IPS DF 6.9 (cell line): Measurements from ENCODE around the gene PRRT1B.

Experiments used
- DNase-seq: peaks from one replicate; pipeline ENCODE4 v3.0.0-alpha.2; 2013; ENCODE audit warnings: low read depth, low spot score
- H3K27ac ChIP-seq: one replicate; pipeline ENCODE4 v1.5.1; 2013; ENCODE audit warnings: low read length, control low read depth
- H3K27me3 ChIP-seq: 2 replicates; pipeline ENCODE4 v1.6.1; 2013; ENCODE audit warnings: mild to moderate bottlenecking, low read length; ENCODE audit not compliant: control insufficient read depth, insufficient read depth
- H3K36me3 ChIP-seq: 2 replicates; pipeline ENCODE4 v1.6.1; 2013; ENCODE audit warnings: low read length; ENCODE audit not compliant: control insufficient read depth, insufficient read depth
- H3K4me1 ChIP-seq: 2 replicates; pipeline ENCODE4 v1.6.1; 2013; ENCODE audit warnings: low read length; ENCODE audit not compliant: control insufficient read depth, insufficient read depth
- H3K4me3 ChIP-seq: 2 replicates; pipeline ENCODE4 v1.5.1; 2013; ENCODE audit warnings: mild to moderate bottlenecking, low read length
- H3K9me3 ChIP-seq: 2 replicates; pipeline ENCODE4 v1.6.1; 2013; ENCODE audit warnings: low read length, inconsistent platforms; ENCODE audit not compliant: control insufficient read depth, insufficient read depth
- WGBS: extraction: QIAGEN DNeasy Blood & Tissue Kit; methylation state at CpG from one replicate; pipeline ENCODE4 v1.1.7; 2013; ENCODE audit warnings: mixed read lengths, missing lambda C conversion rate; ENCODE audit not compliant: insufficient read length, insufficient coverage; 5-methylcytosine and 5-hydroxymethylcytosine counted together

Gene PRRT1B

DNA sequence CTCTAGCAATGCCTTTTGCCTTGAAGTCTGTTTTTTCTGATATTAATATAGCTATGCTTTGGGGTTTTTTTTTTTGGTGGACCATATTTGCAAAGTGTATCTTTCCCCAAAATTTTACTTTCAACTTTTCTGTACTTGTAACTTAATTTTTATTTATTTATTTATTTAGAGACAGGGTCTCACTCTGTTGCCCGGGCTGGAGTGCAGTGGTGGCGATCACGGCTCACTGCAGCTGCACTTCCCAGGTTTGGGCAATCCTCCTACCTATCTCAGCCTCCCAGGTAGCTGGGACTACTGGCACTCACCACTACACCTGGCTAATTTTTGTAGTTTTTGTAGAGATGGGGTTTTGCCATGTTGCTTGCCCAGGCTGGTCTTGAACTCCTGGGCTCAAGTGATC lies 20.8 kb downstream of the PRRT1B start:
- DNase-seq = no peak
- H3K27me3 ChIP-seq = no peaks in the 10 kb centered on the region
- H3K4me3 ChIP-seq = no peak overlapping the region
- no peaks in the 10 kb centered on the region for H3K4me1 ChIP-seq
- H3K36me3 ChIP-seq = no peaks in the 10 kb centered on the region
- no CpG with 5 or more reads among the region's 3 CpGs for WGBS
- H3K9me3 ChIP-seq = no peaks in the 10 kb centered on the region
- no peak overlapping the region for H3K27ac ChIP-seq

DNA sequence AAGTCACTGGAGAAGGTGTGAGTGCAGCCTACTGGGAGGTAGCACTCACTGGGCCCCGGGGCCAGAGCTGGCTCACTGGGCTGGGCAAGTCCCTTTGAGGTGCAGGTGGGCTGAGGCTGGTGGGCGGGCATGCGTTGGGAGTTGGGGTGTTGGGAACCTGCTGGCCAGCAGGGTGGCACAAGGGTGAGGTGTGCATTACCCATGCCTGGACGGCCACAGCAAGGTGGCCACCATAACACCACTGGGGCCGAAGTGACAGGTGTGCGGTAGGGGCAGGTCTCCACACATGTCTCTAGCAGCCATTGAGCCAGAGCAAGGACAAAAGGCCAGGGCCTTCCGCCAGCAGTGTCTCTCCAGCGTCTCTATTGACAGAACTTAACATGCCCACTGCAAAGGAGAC lies 22.6 kb downstream of the PRRT1B start:
- Histone ChIP-seq H3K4me3 (no peak overlapping the region), H3K27ac (no peak overlapping the region), H3K4me1 (no peaks in the 10 kb centered on the region), H3K36me3 (no peaks in the 10 kb centered on the region), H3K9me3 (no peaks in the 10 kb centered on the region), H3K27me3 (no peaks in the 10 kb centered on the region)
- no CpG with 5 or more reads among the region's 8 CpGs for WGBS
- no peak for DNase-seq

DNA sequence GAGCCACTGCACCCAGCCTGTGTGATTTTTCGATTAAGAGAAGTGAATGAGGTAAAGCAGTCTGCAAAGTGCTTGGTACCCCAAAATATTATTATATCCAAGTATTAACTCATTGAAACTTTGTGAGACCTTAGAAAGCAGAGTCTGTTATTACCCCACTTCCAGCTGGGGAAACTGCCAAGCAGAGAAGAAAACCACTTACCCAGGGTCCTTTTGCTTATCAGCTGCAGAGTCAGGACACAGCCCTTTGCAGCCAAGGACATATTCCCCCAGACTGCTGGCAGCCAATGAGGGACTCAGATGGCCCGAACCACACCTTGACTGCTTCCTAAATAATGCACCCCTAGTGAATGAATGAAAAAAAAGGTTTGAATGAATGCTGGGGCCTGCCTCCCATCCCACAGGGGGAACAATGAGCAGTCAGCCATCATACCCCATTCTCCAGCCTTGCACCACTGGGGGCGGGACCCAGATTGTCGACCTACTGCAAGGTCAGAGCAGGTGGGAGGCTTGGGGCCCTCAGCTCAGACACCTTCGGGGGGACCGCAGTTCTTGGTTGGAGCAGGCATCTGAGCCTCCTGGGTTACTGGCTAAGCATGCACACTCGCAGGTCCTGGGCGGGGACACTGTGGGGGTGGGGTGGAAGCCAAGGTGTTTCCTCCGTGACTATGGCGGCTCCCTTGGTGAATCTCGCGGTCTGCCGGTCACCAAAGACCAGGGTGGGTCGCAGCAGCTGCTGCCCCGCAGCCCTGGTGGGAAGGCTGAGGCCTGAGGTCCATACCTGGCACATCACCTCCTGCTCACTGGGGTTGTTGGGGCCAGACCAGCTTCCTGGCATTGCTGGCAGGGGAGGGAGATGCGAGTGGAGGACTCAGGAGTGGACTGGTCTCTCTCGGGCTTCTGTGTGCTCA lies 29.7 kb downstream of the PRRT1B start:
- no peaks in the 10 kb centered on the region for H3K9me3 ChIP-seq
- DNase-seq = no peak
- H3K36me3 ChIP-seq = peaks cover 18% of the 10 kb centered on the region; the same call in 1 of the 2 replicates
- H3K4me1 ChIP-seq = no peaks in the 10 kb centered on the region; the same call in 1 of the 2 replicates
- no peak overlapping the region for H3K27ac ChIP-seq
- WGBS = no CpG with 5 or more reads among the region's 17 CpGs
- H3K27me3 ChIP-seq = no peaks in the 10 kb centered on the region
- no peak overlapping the region for H3K4me3 ChIP-seq

DNA sequence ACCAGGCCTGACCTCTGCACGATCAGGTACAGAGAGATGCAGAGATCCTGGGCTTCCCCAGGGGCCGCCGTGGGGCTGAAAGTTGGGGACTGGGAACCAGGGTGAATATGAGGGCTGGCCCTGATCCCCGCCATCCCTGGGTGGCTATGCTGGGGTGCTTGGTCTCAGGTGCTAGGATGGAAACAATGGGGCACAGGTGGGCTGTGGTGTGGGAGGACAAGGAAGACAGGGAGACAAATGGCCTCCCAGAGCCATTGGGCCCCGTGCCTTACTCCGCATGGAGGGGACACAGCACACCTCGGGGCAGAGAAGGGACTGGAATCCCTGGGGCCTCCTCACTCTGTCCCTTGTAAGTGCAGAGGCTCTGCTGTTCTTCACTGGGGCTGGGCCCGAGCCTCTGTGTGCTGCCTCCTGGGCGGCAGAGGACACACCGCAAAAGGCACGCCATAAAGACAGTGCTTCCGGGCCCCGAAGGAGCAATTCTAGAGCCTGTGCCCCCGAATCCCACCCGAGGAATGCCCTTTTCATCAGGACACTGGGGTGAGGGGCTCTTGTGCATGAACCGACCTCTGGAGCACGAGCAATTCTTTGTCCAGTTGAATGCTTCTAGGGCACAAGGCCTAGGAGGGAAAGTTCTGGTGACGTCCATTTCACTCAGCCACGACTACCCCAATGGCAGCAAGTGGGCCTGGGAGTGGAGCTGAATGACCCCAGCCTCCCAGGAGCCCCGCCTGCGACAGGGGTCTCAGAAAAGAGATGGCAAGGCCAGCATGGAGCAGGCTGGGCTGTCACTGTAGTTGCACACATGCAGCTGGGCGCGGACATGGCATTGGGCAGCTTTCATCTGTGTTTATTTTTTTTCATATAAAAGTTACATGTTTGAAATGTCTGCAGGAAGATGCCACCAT lies 30.9 kb downstream of the PRRT1B start:
- Histone ChIP-seq H3K4me1 (no peaks in the 10 kb centered on the region; the same call in 1 of the 2 replicates), H3K4me3 (no peak overlapping the region), H3K36me3 (peaks cover 23% of the 10 kb centered on the region; the same call in 1 of the 2 replicates), H3K27me3 (no peaks in the 10 kb centered on the region), H3K9me3 (no peaks in the 10 kb centered on the region), H3K27ac (no peak overlapping the region)
- DNase-seq = no peak
- WGBS = no CpG with 5 or more reads among the region's 23 CpGs

DNA sequence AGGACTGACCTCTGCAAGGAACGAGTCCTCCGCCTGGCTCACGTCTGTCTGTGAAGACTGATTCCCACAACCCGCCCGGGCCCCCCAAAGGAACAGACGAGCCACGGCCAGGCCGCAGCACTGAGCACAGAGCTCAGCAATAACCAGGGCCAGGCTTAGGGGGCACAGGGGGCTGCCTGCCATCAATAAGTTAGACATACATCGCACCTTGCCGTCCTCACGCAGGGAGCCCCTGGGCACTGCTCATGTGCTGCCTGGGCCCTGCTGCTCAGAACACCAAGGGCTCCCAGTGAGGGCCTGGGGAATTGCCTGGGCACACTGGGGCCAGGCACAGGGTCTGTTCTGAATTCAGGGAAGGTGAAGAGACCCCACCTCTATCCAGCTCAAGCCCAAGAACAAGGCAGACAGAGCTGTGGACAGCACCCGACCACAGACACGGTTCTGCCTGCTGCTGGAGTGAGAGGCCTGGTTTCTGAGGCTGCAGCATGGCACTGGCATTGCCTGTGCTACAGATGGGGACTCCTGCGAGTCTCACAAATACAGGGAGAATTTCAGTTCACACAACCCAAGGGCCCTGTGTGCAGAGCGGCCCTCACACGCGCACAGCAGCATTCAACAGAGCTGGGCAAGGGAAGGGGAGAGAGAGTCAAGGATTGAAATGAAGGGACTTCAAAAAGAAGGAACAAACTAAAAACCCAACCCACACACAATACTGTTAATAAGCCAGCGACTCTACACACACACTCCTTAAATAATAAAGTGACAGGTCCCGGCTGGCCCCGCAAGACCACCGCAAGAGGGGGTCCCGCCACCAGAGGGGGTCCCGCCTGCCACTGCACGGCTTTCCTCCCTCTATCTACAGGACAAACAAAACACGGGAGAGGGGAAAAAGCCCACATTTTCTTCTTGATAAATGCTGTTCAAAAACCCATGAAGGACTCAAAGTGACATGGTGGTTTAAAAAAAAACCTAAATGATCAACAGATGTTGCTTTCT lies 32.0 kb downstream of the PRRT1B start:
- no peak for DNase-seq
- H3K9me3 ChIP-seq = no peaks in the 10 kb centered on the region
- no peaks in the 10 kb centered on the region; the same call in 1 of the 2 replicates for H3K4me1 ChIP-seq
- H3K27ac ChIP-seq = no peak overlapping the region
- H3K4me3 ChIP-seq = no peak overlapping the region
- no peaks in the 10 kb centered on the region for H3K27me3 ChIP-seq
- WGBS = no CpG with 5 or more reads among the region's 25 CpGs
- H3K36me3 ChIP-seq = peaks cover 25% of the 10 kb centered on the region; the same call in 1 of the 2 replicates

DNA sequence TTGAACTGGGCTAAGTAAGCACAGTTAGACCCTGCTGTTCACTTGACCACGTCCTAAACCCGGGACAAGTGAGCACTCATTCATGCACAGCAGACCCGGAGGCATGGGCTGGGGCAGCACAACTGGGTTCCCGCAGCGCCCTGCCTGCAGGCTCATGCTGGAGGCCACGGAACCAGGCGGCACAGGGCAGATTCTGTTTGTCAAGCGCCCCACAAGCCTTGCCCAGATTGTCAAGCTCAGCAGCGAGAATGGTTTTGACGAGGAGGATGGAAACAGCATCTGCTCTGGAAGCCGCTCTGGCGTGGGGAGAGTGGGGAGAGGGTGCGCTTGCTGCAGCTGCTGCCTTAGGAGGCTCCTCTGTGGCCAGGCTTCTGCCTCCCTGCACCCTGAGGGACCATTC lies 32.7 kb downstream of the PRRT1B start:
- DNase-seq = no peak
- WGBS = no CpG with 5 or more reads among the region's 13 CpGs
- Histone ChIP-seq H3K4me3 (no peak overlapping the region), H3K27me3 (no peaks in the 10 kb centered on the region), H3K4me1 (no peaks in the 10 kb centered on the region; the same call in 1 of the 2 replicates), H3K27ac (no peak overlapping the region), H3K36me3 (peaks cover 28% of the 10 kb centered on the region), H3K9me3 (no peaks in the 10 kb centered on the region)

DNA sequence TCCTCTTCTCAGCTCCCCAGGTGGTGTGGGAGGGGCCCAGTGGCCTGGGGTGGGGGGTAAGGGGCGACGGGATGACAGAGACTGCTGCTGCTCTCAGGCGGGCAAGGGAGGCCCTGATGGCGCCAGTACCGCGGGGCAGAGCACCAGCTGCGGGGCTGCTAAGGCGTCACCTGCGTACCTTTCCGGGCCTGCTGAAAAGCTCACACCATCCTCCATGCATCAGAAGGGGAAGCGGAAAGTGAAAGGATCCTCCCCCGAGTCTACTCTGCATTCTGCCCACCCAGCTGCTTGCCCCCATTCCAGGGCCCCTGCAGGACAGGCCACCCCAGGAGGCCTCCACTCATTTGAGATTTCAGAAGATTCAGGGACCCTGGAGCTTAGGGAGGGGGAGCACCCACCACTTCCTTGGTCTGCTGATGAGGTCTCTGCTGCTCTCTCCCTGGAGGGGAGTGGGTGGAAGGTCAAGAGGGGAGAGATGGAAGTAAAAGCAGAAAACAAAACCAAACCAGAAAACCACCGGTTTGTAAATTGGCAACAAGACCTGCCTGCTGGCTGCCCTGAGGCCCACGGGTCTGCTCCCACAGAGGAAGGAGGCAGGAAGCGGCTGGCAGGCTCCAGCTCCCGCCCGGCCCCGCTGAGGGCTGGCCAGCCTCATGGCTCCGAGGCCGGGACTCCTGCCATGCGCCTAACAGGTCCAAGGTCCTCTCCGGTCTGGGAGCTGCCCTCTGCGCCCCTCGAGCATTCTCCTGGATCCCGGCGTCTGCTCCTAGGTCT lies 33.6 kb downstream of the PRRT1B start:
- no CpG with 5 or more reads among the region's 26 CpGs for WGBS
- Histone ChIP-seq H3K27ac (no peak overlapping the region), H3K4me1 (no peaks in the 10 kb centered on the region; the same call in 1 of the 2 replicates), H3K27me3 (no peaks in the 10 kb centered on the region), H3K36me3 (peaks cover 28% of the 10 kb centered on the region), H3K4me3 (no peak overlapping the region), H3K9me3 (no peaks in the 10 kb centered on the region)
- no peak for DNase-seq

DNA sequence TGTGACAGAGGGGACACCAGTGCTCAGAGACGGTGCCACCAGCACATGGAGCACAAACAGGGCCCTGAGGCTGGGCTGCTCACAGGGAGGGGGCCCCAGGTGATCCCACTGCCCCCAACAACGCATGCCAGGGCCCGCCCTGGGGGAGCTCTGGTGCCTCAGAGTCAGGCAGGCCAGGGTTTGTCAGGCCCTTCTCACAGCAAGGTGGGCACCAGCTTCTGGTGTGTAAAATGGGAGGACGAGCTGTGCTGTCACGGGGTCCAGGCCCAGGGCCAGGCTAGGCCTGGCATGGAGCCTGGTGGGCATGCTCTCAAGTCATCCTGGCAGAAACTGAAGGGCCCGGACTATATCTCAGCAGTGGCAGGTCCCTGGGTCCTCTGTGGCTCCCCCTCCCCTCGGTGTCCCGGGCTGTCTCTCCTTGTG lies 34.5 kb downstream of the PRRT1B start:
- DNase-seq = no peak
- peaks cover 31% of the 10 kb centered on the region for H3K36me3 ChIP-seq
- H3K27me3 ChIP-seq = no peaks in the 10 kb centered on the region
- WGBS = no CpG with 5 or more reads among the region's 8 CpGs
- no peaks in the 10 kb centered on the region for H3K9me3 ChIP-seq
- no peak overlapping the region for H3K27ac ChIP-seq
- no peak overlapping the region for H3K4me3 ChIP-seq
- no peaks in the 10 kb centered on the region; the same call in 1 of the 2 replicates for H3K4me1 ChIP-seq

DNA sequence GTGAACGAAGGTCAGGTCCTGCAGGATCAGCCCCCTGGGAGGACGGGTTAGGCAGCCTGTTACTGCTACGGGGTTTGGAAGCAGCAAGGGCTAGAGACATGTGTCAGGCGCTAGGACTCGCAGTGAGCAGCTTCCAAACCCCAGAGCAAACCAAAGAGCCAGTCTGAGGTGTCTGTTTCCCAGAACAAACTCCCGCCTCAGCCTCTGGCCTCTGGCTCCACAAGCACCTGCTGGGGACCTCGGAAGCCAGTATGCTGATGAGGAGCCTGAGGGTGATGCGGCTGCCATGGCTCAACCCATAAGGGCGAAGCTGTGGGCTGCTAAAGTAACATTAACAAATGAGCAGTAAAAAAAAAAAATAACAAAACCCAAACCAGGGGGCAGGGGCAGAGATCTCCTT lies 35.0 kb downstream of the PRRT1B start:
- H3K4me3 ChIP-seq = no peak overlapping the region
- H3K27me3 ChIP-seq = no peaks in the 10 kb centered on the region
- no peak for DNase-seq
- peaks cover 31% of the 10 kb centered on the region for H3K36me3 ChIP-seq
- no CpG with 5 or more reads among the region's 9 CpGs for WGBS
- H3K4me1 ChIP-seq = no peaks in the 10 kb centered on the region; the same call in 1 of the 2 replicates
- H3K9me3 ChIP-seq = no peaks in the 10 kb centered on the region
- no peak overlapping the region for H3K27ac ChIP-seq
